ENCODE data around the gene NDUFV1. TPM values are rescaled to one million over a fixed set of nuclear protein-coding genes. Genes with fewer than 3 reads are reported as not detected.

The NDUFV1 gene
- total and polyA plus RNA-seq, 2 of the 4 experiments (the other 2 are of a cell fraction): 120 to 133 TPM

GRCh38 chr11:67608486-67608885 lies 1.8 kb downstream of the NDUFV1 start:
- ATAC-seq (ENCODE audit: low read depth): no peak
- Histone ChIP-seq H3K27ac (ENCODE audit: insufficient read depth, low read length) (no peak overlapping the region), H3K9me3 (ENCODE audit: control insufficient read depth, insufficient read depth, low read length) (no peaks in the 10 kb centered on the region), H2BK120ac (ENCODE audit: low read depth, low read length) (no peak overlapping the region), H2AK9ac (replicated peaks; ENCODE audit: low read depth, low read length, poor library complexity) (peak overlapping the region; percentile 3), H4K8ac (ENCODE audit: low read depth in 2 of 2, low read length in 2 of 2) (no peak overlapping the region), H2BK15ac (ENCODE audit: low read depth, low read length) (no peak overlapping the region), H3K9ac (ENCODE audit: low read depth, low read length) (no peak overlapping the region), H4K91ac (ENCODE audit: insufficient read depth, low read depth, low read length) (no peak overlapping the region), H3K79me1 (ENCODE audit: low read depth in 1 of 2, low read length in 2 of 2) (peaks cover 18 to 22% of the 10 kb centered on the region in 2 experiments), H3K4me1 (ENCODE audit: control insufficient read depth, insufficient read depth, low read length) (peaks cover 6% of the 10 kb centered on the region; the same call in 1 of the 2 replicates), H3K23ac (ENCODE audit: low read depth, low read length) (no peak overlapping the region), H3K14ac (replicated peaks; ENCODE audit: low read depth, low read length) (no peak overlapping the region), H4K5ac (ENCODE audit: low read depth, low read length) (no peak overlapping the region), H3K4ac (ENCODE audit: low read depth, low read length) (no peak overlapping the region), H3K36me3 (ENCODE audit: control insufficient read depth, insufficient read depth, low read length) (peaks cover 36% of the 10 kb centered on the region), H2AK5ac (ENCODE audit: low read depth, low read length) (no peak overlapping the region), H2BK20ac (ENCODE audit: low read depth, low read length) (no peak overlapping the region), H4K20me1 (ENCODE audit: insufficient read depth, low read length) (no peaks in the 10 kb centered on the region; the same call in 1 of the 2 replicates), H3K4me2 (ENCODE audit: low read depth, low read length) (no peak overlapping the region), H3K4me3 (ENCODE audit: insufficient read depth, low read depth, low read length) (no peak overlapping the region), H3K18ac (ENCODE audit: low read depth, low read length) (no peak overlapping the region), H3K27me3 (ENCODE audit: control insufficient read depth, insufficient read depth, low read length) (peaks cover 2% of the 10 kb centered on the region; the same call in 1 of the 2 replicates), H2AFZ (replicated peaks; ENCODE audit: low read length, poor library complexity) (no peak overlapping the region), H3K9me1 (ENCODE audit: insufficient read depth, low read length) (no peaks in the 10 kb centered on the region), H3K56ac (ENCODE audit: extremely low read depth, insufficient read depth, low read length) (no peak overlapping the region), H2BK5ac (ENCODE audit: low read depth, low read length, poor library complexity, severe bottlenecking) (no peak overlapping the region)
- BruUV-seq (replicated peaks): no TSS peak
- dilution Hi-C loops (cut with HindIII; ENCODE audit: low sequenced_read_pairs, unreplicated experiment) (no loop called here), in situ Hi-C loops (cut with MboI; ENCODE audit: low sequenced_read_pairs) (no loop called here), intact Hi-C loops (cut with micrococcal nuclease) (no loop called here)
- TF ChIP-seq RAD21 (IDR thresholded peaks at IDR 0.05; ENCODE audit: low read length): no peak
- no peak for TF ChIP-seq MAZ (IDR thresholded peaks at IDR 0.05; ENCODE audit: borderline replicate concordance, low read depth, low read length)
- no peak for TF ChIP-seq CHD1 (IDR thresholded peaks at IDR 0.05; ENCODE audit: low read depth, low read length)
- TF ChIP-seq MAFK (IDR thresholded peaks at IDR 0.05; ENCODE audit: low read depth, low read length): no peak
- no peak for TF ChIP-seq RFX5 (IDR thresholded peaks at IDR 0.05; ENCODE audit: low read depth, low read length)
- no peak for TF ChIP-seq RCOR1 (IDR thresholded peaks at IDR 0.05; ENCODE audit: insufficient replicate concordance, low read length)
- no peak for TF ChIP-seq FOS (IDR thresholded peaks at IDR 0.05; ENCODE audit: low read depth, low read length)
- no peak for TF ChIP-seq NFE2L2 (IDR thresholded peaks at IDR 0.05; ENCODE audit: low read depth, low read length)
- TF ChIP-seq POLR2A (IDR thresholded peaks at IDR 0.05; ENCODE audit: low read depth, low read length): no peak
- TF ChIP-seq CTCF (conservative IDR thresholded peaks at IDR 0.05; ENCODE audit: low read depth, low read length): no peak
- TF ChIP-seq CEBPB (IDR thresholded peaks at IDR 0.05; ENCODE audit: low read depth, low read length): no peak
- TF ChIP-seq BHLHE40 (IDR thresholded peaks at IDR 0.05; ENCODE audit: low read depth, low read length): no peak
- TF ChIP-seq, protein P1, sequence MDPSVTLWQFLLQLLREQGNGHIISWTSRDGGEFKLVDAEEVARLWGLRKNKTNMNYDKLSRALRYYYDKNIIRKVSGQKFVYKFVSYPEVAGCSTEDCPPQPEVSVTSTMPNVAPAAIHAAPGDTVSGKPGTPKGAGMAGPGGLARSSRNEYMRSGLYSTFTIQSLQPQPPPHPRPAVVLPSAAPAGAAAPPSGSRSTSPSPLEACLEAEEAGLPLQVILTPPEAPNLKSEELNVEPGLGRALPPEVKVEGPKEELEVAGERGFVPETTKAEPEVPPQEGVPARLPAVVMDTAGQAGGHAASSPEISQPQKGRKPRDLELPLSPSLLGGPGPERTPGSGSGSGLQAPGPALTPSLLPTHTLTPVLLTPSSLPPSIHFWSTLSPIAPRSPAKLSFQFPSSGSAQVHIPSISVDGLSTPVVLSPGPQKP (IDR thresholded peaks at IDR 0.05; ENCODE audit: borderline replicate concordance, low read depth, low read length): no peak
- TF ChIP-seq MXI1 (IDR thresholded peaks at IDR 0.05; ENCODE audit: borderline replicate concordance, low read depth, low read length): no peak
- TF ChIP-seq, protein P2, sequence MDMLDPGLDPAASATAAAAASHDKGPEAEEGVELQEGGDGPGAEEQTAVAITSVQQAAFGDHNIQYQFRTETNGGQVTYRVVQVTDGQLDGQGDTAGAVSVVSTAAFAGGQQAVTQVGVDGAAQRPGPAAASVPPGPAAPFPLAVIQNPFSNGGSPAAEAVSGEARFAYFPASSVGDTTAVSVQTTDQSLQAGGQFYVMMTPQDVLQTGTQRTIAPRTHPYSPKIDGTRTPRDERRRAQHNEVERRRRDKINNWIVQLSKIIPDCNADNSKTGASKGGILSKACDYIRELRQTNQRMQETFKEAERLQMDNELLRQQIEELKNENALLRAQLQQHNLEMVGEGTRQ (IDR thresholded peaks at IDR 0.05; ENCODE audit: low read depth, low read length): no peak
- CTCF ChIA-PET: no interaction called here
- POLR2A ChIA-PET (ENCODE audit: unreplicated experiment): no interaction called here
- DNase-seq: no peak
- 95% methylated on average over 5 of the region's 8 CpGs; no CpG with 5 or more reads in 1 of the 2 experiments for WGBS, 2 experiments (ENCODE audit: extremely low coverage in 2 of 2, insufficient read length in 1 of 2)
